CD4-positive, alpha-beta T cell treated with Interleukin-10 for 1 hour (primary cell): ENCODE results near the gene ADAT1.

Experiments used
- DNase-seq: peaks from one replicate; pipeline ENCODE4 v3.0.0-alpha.2; 2020

Gene ADAT1

DNA sequence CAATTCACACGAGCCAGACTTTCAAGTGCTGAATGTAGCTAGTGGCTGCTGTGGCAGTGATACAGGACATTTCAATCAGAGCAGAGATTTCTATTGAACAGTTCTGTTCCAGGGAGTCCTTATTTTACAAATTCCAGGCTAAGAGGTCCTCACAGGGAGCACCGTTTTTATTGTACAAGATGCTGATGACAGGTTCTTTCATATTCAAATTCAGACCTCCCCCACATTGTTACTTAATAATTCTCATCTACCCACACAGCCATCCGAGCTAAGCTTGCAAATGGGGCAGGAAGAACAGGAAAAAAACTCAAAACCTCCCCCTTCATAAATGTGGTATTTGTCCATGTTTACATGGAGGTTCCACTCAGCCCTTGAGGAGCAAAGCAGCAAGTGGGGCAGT lies 47.1 kb downstream of the ADAT1 start:
- no peak for DNase-seq

DNA sequence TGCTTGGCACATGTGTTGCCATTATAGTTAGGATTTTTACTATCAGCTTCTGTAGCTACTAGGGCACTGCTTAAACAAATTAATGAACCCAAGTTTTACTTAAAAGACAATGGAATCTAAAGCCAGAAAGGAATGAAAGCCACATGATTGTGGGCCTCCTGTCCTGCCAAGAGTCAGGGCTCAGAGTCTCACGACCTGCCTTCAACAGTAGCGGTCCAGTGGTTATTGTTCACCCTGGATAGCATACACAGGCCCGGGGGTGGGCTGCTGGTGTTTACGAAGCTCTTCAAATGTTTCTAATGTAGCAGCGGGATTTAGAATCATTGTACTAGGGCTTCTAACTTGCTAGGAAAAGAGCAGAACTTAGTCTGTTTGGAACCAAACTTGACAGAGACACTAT lies 49.1 kb downstream of the ADAT1 start:
- DNase-seq = no peak

DNA sequence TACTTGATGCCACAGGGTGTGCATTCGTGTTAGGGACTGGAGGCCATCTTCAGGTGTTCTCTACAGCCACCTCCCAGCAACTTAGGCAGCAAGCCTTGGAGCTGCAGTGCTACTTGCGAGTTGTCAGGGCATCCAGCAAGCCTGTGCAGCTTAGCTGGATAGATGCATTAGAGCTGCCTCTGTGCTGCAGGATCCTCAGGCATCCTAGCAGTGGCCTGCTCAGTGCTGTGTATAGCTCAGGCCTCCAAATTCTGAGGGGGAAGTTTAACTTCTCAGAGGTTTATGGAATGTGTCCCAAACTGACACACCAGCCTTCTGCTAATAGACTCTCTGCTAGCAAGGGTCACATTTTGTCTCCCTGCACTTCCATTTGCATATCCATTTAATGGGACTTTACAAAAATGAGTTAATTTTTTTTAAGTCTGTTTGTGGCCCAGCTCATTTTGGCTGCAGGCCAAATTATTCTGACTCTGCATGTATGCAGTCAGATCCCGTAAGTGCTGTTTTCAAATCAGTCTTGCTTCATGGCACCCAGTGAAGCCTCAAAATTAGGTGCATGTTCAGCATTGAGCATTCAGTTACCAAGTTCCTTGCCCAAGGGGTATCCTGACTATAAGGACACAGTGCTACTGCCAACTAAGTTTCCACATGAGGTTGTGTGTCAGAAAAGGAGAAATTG lies 50.1 kb downstream of the ADAT1 start:
- DNase-seq = no peak

DNA sequence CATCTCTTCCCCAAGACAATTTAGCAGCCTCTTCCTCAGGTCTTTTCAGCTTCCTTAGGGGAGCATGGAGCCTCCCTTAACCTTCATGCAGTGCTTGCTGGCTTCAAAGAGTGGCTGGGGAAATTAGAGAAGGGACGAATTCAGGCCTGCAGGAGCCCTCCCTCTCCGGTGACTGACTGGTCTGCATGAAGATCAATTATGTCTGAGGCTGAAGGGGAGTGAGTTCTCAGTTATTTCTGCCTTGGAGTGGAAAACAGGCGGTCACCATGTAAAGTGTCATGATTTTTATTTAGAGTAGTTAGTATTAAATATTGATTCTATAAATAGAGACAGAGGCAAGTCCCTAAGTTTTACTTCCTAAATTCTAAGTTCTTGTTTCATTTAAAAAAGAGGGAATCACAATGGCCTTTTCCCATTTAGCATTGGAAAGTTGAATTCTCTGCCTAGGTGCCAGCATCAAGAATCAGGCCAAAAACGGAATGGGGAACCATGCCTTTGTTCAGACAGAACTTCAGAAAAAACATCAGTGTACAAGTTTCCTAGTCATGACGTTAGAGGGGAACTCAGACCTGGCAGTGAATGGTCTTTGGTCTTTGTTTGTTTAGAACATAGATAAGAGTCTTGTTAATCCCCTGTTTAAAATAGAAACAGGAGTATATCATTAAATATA lies 52.5 kb downstream of the ADAT1 start:
- no peak for DNase-seq

DNA sequence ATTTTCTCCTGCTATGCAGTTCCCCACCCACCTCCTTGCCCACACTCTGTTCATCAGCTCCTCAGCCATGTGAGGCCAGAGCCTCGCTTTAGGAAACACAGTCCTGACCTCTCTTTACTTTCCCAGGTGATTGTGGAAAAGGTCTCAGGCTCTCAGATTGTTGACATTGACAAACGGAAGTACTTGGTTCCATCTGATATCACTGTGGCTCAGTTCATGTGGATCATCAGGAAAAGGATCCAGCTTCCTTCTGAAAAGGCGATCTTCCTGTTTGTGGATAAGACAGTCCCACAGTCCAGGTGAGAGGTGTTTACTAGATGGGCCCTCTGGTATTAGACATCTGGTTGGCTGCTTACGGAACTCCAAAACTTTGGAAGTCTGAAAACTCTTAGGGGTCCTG lies 55.2 kb downstream of the ADAT1 start:
- no peak for DNase-seq

DNA sequence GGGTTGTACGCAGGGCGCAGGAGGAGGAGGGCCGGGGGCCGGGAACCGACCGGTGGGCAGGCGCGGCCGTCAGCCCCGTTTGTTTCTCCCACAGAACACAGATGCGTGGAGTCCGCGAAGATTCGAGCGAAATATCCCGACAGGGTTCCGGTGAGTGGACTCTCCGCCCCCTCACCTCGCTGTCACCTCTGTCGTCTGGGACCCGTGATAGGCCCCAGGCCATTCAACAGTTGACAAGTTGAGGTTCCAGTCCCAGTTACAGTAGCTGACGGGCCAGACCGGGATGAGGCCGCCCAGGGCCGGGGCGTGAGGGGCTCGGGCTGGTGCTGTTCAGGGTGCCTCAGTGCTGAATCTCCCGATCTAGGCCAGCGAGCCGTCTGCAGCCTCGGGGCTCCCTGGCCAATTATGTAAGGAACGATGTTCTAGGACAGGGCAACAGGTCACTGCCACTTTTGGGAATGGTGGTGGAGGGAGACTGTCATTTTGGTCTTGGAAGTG lies 56.3 kb downstream of the ADAT1 start:
- DNase-seq = peak; percentile 27

DNA sequence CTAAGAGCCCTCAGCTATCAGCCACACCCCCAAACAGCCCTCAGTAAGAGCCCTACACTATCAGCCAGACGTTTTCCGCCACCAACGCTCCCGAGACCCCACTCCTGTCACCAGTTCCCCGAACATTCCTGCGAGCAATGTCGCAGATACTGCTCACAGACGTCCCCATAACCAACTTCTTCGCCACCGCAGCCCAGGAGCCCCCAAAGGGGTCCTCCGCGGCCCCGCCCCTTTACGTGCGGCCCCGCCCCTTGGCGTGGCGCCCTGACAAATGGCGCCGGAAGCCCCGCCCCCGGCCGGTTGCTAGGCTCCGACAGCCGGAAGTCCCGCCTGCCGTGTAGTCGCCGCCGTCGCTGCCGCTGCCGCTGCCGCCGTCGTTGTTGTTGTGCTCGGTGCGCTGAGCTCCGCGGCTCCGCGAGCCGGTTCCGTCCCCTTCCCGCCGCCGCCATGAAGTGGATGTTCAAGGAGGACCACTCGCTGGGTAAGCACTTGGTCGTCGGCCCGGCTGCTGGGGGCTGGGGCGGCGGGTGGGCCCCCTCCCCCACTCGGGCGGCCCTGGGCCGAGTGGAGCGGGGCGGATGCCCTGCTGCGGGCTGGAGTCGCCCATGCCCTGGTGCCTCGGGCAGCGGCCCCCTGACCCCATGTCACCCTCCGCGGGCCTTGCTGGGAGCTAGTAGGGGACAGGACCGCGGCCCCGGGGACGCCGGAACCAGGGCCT lies 56.9 kb downstream of the ADAT1 start, which contains the start of gene GABARAPL2:
Gene GABARAPL2, plus strand, starts transcription at position 340 of the 718 bp plus-strand sequence. Its CDS starts 108 bp downstream, at position 448.
- DNase-seq = peak; percentile 93

DNA sequence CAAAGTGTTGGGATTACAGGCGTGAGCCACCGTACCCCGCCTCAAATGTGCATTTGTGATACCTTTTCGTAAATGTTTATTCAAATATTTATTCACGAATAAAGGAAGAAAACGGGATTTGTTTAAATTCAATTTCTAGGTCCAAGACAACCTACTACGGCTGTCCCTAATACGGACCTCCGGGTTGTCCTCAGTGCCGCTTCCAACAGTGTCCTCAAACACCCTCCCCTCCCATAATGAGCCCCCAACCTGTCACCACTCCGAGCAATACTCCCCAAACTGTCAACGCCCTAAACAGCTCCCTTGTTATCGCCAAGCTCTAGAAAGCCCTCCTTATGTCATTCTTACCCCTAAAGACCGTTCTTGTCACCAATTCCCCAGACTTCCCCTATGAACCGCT lies 57.4 kb downstream of the ADAT1 start:
- no peak for DNase-seq

DNA sequence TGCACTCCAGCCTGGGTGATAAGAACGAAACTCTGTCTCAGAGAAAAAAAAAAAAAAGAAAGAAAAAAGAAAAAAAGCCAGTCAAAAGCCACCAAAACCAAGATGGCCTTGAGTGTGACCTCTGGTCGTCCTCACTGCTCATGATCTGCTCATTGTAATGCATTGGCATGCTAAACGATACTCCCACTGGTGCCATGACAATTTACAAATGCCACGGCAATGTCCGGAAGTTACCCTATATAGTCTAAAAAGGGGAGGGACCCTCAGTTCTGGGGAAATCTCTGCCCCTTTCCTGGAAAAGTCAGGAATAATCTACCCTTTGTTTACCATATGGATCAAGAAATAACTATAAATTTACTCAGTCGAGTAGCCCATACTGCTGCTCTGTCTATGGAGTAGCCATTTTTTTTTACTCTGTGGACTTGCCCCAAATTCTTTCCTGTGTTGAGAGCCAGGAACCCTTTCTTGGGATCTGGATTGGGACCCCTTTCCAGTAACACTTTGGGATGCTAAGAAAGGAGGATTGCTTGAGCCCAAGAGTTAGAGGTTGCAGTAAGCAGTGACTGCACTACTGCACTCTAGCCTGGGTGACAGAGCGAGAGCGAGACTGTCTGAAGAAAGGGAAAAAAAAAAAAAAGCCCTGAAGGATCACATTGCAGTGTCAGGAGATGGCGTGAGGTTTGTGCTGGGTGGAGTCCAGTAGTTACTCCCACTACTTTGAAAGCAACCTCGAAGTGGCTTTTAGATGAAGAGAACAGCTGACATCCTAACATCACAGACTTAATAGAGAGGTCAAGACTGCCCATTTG lies 63.3 kb downstream of the ADAT1 start:
- DNase-seq = no peak

DNA sequence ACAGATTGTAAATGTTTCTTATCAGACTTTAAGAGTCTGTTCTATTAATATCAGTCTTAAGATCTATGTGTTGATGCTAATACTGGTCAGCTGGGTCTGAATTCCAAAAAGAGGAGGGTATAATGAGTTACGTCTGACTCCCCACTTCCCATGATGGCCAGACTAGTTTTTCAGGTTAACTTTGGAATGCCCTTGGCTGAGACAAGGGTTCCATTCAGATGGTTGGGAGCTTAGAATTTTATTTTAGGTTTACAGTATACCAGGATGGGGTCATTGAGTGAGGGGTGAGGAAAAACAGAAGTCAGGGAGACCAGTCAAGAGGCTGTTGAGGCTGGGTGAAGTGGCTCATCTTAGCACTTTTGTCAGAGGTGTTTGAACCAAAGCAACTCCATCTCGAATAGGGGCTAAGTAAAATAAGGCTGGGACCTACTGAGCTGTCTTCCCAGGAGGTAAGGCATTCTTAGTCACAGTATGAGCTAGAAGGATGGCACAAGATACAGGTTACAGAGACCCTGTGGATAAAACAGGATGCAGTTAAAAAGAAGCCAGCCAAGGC lies 64.2 kb downstream of the ADAT1 start:
- no peak for DNase-seq

DNA sequence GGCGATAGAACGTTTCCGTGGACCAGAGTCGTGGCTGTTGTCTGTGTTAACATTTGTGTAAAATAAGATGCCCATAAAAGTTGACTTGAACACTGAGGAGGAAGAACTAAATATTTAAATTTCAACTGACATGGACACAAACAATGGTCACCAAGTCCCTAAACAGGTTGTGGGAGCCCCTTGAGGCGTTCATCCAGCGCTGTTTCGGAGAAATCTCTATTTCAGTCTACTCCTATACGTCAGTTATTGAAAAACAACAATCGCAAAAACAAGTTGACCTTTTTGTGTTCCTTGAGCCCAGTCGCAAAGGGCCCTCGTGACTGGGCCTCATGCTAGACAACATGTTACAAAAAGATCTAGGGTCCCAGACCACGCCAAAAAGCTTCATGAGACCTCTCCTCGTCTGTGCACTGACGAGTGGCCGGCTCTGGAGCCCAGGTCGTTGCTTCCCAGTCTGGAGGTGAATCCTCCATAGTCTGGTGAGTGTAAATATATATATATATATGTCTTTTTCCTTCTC lies 66.6 kb downstream of the ADAT1 start:
- no peak for DNase-seq

DNA sequence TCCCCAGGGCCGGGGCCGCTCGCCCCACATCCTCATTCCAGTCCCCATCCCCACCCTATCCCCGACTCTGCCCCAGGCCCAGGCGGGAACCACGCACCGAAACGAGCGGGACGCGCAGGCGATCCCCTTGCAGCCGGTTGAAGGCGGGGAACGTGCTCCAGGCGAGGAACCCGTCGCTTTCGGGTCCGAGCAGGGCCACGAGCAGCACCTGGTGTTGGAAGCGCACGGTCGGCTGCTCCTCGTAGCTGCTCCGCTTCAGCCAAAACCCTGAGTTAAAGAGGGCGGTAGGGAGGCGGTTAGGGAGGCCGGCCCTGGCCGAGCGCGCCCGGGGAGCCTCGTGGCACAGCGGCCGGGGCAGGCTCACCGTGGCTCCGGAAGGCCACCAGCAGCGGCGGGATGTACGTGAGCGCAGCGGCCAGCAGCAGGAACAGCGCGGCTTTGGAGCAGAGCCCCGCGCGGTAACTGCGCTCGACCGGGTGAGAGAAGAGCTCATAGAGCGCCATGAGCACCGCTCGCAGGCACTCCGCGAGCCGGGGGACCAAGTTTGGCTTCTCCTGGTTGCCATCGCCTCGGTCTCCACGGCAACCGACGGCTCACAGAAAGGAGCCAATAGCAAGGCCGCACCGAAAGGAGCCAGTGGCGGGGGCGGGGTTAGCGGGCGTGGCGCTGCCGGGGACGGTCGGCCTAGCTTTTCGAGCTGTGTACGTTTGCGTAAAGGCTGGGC lies 67.2 kb downstream of the ADAT1 start, which contains the start of gene TMEM231:
Gene TMEM231, minus strand, starts transcription at position 546 of the 724 bp plus-strand sequence. Its CDS starts 43 bp downstream, at position 503.
- DNase-seq = peak; percentile 97

DNA sequence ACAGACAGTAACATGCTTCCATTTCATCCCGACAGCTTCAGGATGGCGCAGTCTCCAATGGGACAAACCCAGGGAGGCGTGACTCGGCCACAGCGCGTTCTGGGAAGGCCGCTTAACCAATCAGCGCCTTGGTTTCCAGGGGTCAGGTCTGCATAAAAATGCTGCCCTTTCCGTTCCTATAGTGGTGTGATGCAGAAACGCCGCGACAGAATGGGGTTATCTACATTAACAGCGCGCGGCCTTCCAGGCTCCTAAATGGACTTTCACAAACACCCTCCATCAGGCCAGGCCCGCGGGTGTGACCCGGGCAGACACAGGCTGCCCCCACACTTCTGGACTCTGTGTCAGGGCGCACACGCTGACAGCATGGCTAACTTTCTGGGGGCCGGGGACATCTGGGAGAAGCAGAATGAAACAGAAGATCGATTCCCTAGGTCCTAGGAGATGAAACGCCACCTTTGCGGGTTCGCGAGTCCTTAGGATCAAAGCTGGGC lies 67.8 kb downstream of the ADAT1 start:
- DNase-seq = no peak

DNA sequence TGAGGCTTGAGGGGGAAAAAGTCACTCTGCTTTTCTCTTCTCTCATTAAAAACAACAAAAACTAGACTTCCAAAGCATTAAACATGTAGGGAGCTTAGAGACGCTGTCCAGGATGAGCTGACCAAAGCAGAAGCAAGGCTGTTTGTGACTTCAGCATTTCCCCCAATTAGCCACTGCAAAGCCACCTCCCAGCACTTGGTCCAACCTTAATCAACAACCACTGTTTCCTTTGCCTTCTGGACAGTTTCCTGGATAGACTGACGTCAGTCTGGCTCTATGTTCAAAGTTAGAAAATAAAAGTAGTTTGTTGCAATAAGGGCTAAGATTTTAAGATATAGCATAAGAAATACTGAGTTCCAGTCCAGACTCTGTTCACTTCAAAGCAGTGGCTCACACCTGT lies 70.1 kb downstream of the ADAT1 start:
- DNase-seq = no peak

DNA sequence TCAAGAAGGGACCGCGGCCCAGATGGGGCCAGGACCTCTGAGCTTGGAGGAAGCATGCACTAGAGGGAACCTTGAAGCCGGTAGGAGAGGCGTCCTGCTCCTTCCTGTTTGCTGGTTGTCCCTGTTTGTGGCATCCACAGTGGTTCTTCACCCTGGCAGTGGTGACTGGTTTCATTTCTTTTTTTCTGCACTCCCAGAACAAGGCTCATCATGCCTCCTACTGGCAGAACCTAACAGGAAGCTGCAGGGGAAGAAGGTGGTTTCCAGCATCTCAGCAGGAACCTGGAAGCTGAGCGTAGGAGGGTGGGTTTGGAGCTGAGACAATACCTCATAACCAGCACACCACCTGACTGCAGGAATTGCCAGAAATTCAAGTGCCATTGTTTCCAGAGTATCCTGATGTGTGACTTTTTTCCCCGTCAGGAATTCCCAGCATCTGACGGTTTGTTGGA lies 72.8 kb downstream of the ADAT1 start:
- DNase-seq = peak; percentile 58
